GM18507 (cell line): Measurements from ENCODE around the gene TTC13.

Source experiments
- DNase-seq: peaks from one replicate; pipeline ENCODE4 v3.0.0; 2011; ENCODE audit warnings: low read depth; ENCODE audit not compliant: insufficient read length; ENCODE audit errors: extremely low spot score
- FAIRE-seq: peaks from 2 replicates; lab custom pipeline; 2011; peaks lifted over from hg19 to GRCh38; lab: Jason Lieb, UNC

TTC13 gene

DNA sequence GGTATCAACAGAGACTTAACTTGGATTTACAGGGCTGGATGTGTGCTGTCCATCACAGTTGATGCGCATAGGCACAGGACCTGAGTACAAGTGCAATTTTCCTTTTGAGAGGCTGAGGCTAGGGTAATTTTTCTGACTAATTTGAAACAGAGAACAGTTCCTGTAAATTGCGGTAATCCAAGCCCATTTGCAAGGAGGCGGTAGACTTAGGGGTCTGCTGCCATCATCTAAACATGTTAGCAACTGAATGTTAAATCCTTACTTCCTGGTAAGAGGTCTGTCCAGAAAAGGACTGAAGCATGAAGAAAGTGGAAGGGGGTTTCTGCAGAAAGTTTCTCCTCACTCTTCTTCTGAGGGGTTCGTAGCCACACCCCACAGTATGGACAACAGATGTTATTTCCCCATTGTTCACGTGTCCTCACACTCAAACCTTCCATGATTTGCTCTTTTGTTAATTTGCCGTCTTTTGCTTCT, 86.6 kb downstream of the TTC13 start:
- FAIRE-seq = no peak
- DNase-seq = peak; percentile 8

- DNase-seq (no peak), FAIRE-seq (no peak)
Measured at GRCh38 chr1:230891413-230891812, 87.2 kb downstream of the TTC13 start.

DNA sequence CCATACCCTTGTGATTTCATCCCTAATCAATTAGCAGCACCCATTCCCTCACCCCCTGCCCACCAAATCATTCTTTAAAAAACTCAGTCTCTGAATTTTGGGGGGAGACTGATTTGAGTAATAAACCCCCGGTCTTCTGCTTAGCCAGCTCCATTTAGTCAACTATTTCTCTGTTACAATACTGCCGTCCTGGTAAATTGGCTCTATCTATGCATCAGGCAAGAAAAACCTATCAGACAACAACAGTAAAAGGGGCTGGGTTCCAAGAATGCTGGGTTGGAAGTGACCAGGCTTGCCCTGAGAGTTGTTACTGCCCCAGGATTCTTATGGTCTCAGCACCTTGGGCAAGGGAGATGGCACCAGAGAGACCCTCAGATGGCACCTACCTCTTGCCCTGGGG, 94.0 kb downstream of the TTC13 start:
- FAIRE-seq (no peak), DNase-seq (no peak)

GRCh38 chr1:230883967-230884366, 94.7 kb downstream of the TTC13 start:
- DNase-seq (no peak), FAIRE-seq (no peak)

DNA sequence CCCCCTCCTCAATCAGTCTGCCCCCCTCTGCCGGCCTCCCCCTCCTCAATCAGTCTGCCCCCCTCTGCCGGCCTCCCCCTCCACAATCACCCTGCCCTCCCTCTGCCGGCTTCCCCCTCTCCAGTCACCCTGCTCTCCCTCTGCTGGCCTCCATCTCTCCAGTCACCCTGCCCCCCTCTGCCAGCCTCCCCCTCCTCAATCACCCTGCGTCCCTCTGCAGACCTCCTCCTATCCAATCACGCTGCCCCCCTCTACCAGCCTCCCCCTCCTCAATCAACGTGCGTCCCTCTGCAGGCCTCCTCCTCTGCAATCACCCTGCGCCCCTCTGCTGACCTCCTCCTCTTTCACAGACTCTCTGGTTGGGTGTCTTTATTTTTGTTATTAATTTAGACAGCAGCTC, 98.9 kb downstream of the TTC13 start:
- DNase-seq (no peak), FAIRE-seq (no peak)

DNA sequence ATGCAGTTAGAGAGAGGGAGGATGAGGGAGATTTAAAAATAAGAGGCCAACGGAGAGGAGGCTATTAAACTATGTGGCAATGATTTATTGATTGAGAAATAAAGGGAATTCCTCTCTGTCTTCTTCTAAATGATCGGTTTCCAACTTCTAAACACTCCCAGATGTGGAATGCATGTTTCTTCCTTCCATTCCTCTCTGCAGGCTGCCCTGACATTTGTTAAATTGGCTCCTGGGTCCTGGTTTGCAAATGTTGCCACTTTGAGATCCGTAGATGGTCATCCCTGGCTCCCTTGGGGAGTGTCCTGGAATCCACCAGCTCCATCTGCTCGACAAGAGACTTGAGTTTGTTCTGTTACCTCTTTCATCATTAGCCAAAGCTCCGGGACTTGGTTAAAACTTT, 100.1 kb downstream of the TTC13 start:
- FAIRE-seq (no peak), DNase-seq (no peak)

- FAIRE-seq = no peak
- DNase-seq = no peak
Measured at GRCh38 chr1:230877924-230878590, 100.6 kb downstream of the TTC13 start.

- FAIRE-seq (no peak), DNase-seq (no peak)
Measured at GRCh38 chr1:230877146-230877923, 101.3 kb downstream of the TTC13 start.

DNA sequence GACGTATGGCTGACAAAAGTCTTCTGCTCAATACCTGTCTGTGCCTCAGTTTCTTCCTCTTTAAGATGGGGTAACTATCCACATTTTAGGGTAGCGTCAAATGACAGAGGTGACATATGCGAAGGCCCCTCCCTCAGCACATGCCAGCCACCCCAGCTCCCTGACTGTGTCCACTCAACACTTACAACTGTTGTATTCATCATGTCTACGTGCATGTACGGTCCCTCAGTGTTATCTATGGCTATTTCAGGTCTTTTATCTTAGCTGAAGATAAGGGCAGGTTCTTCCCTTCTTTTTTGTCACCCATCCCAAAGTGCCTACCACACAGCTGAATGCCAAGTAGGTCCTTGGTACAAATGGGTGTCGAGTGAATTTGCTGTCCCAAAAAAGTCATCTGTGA, 102.0 kb downstream of the TTC13 start:
- DNase-seq (no peak), FAIRE-seq (no peak)

GRCh38 chr1:230875370-230875769, 103.3 kb downstream of the TTC13 start:
- FAIRE-seq (no peak), DNase-seq (no peak)

DNA sequence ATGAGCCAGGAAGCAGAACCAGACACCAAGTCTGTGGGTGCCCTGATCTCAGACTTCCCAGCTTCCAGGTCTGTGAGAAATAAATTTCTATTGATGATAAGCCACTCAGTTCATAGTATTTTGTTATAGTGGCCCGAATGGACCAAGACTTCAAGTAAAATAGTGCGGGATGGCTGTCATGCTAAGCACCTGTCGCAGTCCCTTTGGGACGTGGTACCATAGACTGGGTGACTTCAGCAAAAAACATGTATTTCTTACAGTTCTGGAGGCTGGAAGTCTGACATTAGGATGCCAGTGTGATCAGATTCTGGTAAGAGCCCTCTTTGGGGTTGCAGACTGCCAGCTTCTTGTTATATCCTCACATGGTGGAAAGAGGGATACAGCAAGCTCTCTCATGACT, 107.7 kb downstream of the TTC13 start:
- FAIRE-seq (no peak), DNase-seq (no peak)

DNA sequence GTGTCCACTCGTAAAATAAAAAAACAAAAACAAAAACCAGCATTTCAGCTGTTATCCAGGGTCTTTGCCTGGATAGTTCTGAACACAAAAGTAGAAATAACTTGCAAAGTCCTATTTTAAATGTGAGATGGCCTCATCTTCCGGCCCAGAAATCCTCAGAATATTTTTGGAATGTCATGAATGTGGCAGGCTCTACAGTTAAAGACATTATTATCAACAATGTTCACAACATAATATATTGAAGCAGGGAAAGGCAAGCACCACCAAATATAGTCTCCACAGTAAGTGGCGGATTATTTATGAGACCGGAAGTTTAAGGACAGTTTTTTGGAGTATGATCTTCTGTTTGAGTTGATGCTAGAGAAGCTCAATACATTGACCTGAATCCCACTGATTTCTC, 109.2 kb downstream of the TTC13 start:
- no peak for DNase-seq
- no peak for FAIRE-seq

DNA sequence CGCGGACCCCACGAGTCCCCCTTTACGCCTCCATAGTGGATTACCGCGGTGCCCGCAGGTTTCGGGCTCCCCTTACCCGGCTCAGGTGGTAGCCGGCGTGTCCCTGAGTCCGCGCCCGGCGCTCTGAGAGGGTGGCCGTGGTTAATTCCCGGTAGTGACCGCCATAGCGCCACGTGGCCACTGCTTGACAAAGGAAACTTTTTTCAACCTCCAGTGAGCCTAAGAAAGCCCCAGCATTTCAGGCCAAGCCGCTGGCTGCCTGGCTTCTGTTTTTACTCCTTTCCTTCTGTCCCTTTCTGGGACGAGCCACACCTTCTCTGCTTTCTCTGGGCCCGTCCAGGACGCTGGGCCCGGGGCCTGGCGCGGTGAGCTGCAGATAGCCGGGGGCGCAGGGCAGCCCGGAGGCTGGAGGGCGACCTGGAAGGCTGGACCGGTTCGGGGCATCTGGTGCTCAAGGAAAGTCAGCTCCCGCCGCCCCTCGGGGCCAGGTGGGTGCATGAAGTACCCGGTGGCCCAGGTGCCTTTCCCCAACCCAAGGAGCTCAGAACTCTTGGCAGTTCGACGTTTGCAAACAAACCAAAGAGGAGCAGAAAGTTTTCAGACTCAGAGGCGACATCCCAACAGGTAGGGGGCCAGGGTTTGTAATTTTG, 109.8 kb downstream of the TTC13 start:
- FAIRE-seq = no peak
- DNase-seq = peak; percentile 11

DNA sequence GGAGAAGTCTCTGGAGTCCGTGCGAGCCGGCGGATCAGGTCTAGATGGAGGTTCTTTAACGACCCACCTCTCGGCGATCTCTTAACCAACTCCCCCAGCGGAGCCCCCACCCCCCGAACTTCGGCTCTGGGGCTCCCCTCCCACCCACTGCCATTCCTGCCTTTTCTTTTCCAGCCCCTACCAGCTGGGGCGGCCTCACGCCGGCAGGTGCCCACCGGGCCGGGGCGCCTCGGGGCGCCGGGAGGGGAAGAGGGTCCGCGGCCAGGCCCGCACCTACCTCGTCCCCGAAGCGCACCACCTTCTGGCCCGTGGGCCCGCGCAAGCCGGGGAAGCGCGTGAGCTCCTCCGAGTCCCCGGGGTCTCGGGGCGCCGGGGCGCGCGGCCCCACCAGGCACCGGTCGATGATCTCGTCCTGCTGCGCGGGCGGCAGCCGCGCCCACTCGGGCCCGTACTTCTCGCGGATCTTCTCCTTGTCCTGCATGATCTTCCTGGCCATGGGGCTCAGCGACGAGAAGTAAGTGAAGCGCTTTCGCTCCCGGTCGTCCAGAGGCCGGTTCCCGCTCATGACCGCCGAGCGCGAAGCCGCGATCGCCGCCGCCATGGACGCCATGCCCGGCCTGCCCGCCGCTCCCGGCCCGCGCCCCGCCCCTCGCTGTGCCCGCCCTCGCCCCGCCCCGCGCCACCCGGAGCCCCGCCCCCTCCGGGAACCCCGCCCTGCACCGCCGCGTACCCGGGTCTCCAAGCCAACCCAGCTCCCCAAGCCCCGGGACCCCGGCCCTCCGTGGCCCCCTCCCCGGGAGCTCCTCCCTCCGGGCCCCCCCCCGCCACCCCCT, 110.5 kb downstream of the TTC13 start, which contains the start of gene C1orf198:
C1orf198 (minus strand) TSS at position 619 of the 833 bp plus-strand sequence; CDS start at position 610, 9 bp downstream.
- FAIRE-seq = no peak
- peak; percentile 71 for DNase-seq

DNA sequence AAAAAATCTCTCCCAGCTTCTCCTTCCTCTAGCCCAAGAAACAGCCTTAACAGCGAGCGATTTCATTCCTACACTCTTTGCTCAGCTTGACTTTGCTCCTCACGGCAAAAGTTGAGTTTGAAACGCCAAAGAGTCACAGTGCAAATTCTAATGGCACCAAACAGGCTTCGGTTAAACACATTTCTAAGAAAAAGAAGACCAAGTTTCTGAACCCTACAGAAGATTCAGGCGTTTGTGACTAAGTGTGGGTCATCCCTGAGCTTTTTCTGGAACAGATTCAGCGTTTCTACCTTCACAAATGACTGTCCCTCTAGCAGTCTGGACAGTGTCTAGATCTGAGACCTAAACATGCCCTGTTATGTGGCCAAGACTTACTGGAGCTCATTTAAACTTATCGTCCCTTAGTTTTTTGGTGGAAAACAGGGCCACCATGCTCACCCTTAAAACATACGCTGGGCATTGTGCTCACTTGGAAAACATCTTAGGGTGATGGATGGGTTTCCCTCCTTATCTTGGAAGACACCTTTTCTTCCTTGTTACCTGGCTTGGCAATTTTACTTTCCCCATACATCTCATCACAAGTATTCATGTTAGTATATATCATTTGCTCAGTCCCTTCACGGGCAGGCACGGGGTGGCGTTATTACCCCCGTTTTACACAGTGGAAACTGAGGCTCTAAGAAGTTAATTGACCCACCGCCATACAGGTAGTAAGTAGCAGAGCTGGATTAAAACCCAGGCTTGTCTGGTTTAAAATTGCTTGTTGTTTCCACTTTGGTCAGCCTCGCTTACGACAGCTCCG, 111.4 kb downstream of the TTC13 start:
- DNase-seq (no peak), FAIRE-seq (no peak)

- no peak for FAIRE-seq
- no peak for DNase-seq
Measured at GRCh38 chr1:230866171-230867070, 112.2 kb downstream of the TTC13 start.

GRCh38 chr1:230865062-230865817, 113.4 kb downstream of the TTC13 start:
- DNase-seq (no peak), FAIRE-seq (no peak)
